AG10803 (cell line): Measurements from ENCODE around the gene SMARCAL1.

ENCODE experiments used
- DNase-seq: peaks from one replicate; pipeline ENCODE4 v3.0.0; 2010; ENCODE audit warnings: low read depth
- H3K4me3 ChIP-seq: 2 replicates; pipeline ENCODE4 v1.5.1; 2011; ENCODE audit warnings: mild to moderate bottlenecking, low read length, control low read depth
- TF ChIP-seq, protein P1 (sequence below): conservative IDR thresholded peaks from 2 replicates; pipeline ENCODE4 v1.5.1; 2011; ENCODE audit warnings: mild to moderate bottlenecking, low read length, control low read depth, inconsistent platforms

The SMARCAL1 gene

DNA sequence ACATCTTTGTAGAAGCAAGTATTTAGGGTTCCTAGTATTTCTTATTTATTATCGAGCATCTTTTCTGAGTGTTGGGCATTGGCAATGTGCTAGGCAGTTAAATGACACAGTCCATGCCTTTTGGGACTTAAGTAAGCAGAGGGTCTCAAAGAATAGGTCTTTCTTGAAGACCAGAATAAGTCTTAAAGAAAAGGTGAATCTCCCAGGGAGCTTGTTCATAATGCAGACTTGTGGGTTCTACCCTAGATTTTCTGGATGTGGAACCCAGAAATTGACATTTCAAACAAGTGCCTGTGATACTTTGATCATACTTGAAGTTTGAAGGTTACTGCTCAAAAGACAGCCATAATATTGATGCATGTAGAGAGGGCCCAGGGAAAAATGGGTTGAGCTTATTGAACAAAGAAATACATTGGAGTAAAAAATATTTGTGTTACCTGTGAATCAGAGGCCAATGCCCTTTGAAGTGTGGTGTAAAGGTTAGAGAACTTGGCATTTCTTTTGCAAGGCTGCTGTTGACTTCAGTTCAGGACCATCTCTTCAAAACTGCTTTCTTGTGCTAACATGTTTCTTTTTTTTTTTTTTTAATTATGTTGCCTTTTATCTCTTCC, 110.7 kb downstream of the SMARCAL1 start:
- TF ChIP-seq, protein P1, sequence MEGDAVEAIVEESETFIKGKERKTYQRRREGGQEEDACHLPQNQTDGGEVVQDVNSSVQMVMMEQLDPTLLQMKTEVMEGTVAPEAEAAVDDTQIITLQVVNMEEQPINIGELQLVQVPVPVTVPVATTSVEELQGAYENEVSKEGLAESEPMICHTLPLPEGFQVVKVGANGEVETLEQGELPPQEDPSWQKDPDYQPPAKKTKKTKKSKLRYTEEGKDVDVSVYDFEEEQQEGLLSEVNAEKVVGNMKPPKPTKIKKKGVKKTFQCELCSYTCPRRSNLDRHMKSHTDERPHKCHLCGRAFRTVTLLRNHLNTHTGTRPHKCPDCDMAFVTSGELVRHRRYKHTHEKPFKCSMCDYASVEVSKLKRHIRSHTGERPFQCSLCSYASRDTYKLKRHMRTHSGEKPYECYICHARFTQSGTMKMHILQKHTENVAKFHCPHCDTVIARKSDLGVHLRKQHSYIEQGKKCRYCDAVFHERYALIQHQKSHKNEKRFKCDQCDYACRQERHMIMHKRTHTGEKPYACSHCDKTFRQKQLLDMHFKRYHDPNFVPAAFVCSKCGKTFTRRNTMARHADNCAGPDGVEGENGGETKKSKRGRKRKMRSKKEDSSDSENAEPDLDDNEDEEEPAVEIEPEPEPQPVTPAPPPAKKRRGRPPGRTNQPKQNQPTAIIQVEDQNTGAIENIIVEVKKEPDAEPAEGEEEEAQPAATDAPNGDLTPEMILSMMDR, result no peak
- DNase-seq, result no peak

GRCh38 chr2:216525972-216526371, 113.7 kb downstream of the SMARCAL1 start:
- no peak for DNase-seq
- TF ChIP-seq, protein P1, result no peak
- H3K4me3 ChIP-seq, result no peak overlapping the region

More for the DNA sequence above, 110.7 kb downstream of the SMARCAL1 start:
- H3K4me3 ChIP-seq, result no peak overlapping the region

DNA sequence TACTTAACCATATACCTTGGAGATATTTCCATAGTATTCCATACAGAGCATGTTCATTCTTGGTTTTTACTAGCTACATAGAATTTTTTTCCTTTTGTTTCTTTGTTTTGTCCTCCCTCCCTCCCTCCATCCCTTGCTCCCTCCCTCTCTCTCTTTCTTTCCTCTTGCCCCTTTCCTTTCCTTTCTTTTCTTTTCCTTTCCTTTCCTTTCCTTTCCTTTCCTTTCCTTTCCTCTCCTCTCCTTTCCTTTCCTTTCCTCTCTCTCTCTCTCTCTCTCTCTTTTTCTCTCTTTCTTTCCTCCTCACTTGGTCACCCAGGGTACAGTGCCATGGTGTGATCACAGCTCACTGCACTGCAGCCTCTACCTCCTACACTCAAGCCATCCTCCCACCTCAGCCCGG, 114.7 kb downstream of the SMARCAL1 start:
- TF ChIP-seq, protein P1, result no peak
- H3K4me3 ChIP-seq, result no peak overlapping the region
- no peak for DNase-seq

GRCh38 chr2:216527600-216527999, 115.3 kb downstream of the SMARCAL1 start:
- DNase-seq, result no peak
- TF ChIP-seq, protein P1, result no peak

GRCh38 chr2:216532562-216532961, 120.3 kb downstream of the SMARCAL1 start:
- no peak for DNase-seq
- TF ChIP-seq, protein P1, result no peak

More at GRCh38 chr2:216527600-216527999, 115.3 kb downstream of the SMARCAL1 start:
- H3K4me3 ChIP-seq, result no peak overlapping the region

More at GRCh38 chr2:216532562-216532961, 120.3 kb downstream of the SMARCAL1 start:
- no peak overlapping the region for H3K4me3 ChIP-seq
